Heart right ventricle (tissue), 16 donors: ENCODE results near the gene CCDC7. TPM values are rescaled to one million over a fixed set of nuclear protein-coding genes. Genes with fewer than 3 reads are reported as not detected.

ENCODE experiments used
- ATAC-seq, 8 donors: fragments of 200-7000 bp; cut with Tn5 transposase; one replicate each; pipeline ENCODE4 v1.9.1; 2020; ENCODE audit warnings: mild to moderate bottlenecking in 8 of 8, moderate library complexity in 8 of 8, moderate number of reproducible peaks in 1 of 8
- DNase-seq, 2 donors: peaks; one replicate each; pipeline ENCODE4 v3.0.0-alpha.2; 2020
- H3K27ac ChIP-seq, 10 donors: fragments of 200-600 bp; sonication (generic) in 2 of 10; one replicate each; pipeline versions ENCODE4 v1.5.0 to v1.8.0; 2020 to 2022; ENCODE audit warnings: mild to moderate bottlenecking in 3 of 10
- H3K27me3 ChIP-seq, 7 donors: fragments of 200-600 bp; one replicate each; pipeline ENCODE4 v1.8.0; 2021 to 2022; ENCODE audit warnings: mild to moderate bottlenecking in 2 of 7
- H3K36me3 ChIP-seq, 9 donors: fragments of 200-600 bp; sonication (generic) in 1 of 9; one replicate each; pipeline versions ENCODE4 v1.5.0 to v1.8.0; 2020 to 2022; ENCODE audit warnings: mild to moderate bottlenecking in 2 of 9
- H3K4me1 ChIP-seq, 9 donors: fragments of 200-600 bp; sonication (generic) in 1 of 9; one replicate each; pipeline versions ENCODE4 v1.5.0 to v1.8.0; 2020 to 2022; ENCODE audit warnings: mild to moderate bottlenecking in 4 of 9
- H3K4me3 ChIP-seq, 10 donors: fragments of 200-600 bp; sonication (generic) in 2 of 10; one replicate each; pipeline versions ENCODE4 v1.5.0 to v1.8.0; 2020 to 2022; ENCODE audit warnings: mild to moderate bottlenecking in 7 of 10, moderate library complexity in 2 of 10
- H3K9me3 ChIP-seq, 11 donors: fragments of 200-600 bp in 10 of 11; sonication (generic) in 2 of 11; one replicate each; pipeline versions ENCODE4 v1.5.0 to v1.8.0; 2013 to 2022; ENCODE audit warnings: mild to moderate bottlenecking in 2 of 11, control low read depth in 1 of 11, moderate library complexity in 1 of 11
- WGBS, 2 donors: extraction: QIAGEN DNeasy Blood & Tissue Kit; methylation state at CpG; one replicate each; pipeline ENCODE4 v1.1.7; 2013; ENCODE audit warnings: inconsistent platforms in 1 of 2; 5-methylcytosine and 5-hydroxymethylcytosine counted together
- intact Hi-C, 10 donors: fragments of 100-400 bp; cut with DNase I; formaldehyde crosslinking; loops; one replicate each; pipeline versions ENCODE4 v1.11.1 to v1.14.2; 2022
- polyA plus RNA-seq, 2 donors: library from polyadenylated mRNA; stranded (reverse); fragments of 200-250 nt; gene quantifications; one replicate each; pipeline ENCODE4 v1.2.3, GENCODE V29; 2013
- total RNA-seq, 10 donors: library from RNA; stranded (reverse); fragmentation: NEBNext Ultra II Directional in 3 of 10; extraction: Animal tissue kit (Norgen Biotek cat#: 25700) in 3 of 10; gene quantifications; one replicate each; pipeline versions ENCODE4 v1.2.1 to v1.2.4, GENCODE V29; 2021 to 2023
- TF ChIP-seq, protein P1 (sequence below), 9 donors: fragments of 200-600 bp; sonication (generic) in 2 of 9; IDR thresholded peaks; one replicate each; pipeline versions ENCODE4 v1.5.0 to v1.8.0; 2021 to 2022; ENCODE audit warnings: antibody characterized with exemption in 9 of 9, mild to moderate bottlenecking in 5 of 9, moderate library complexity in 1 of 9
- donor health status: Arrhythmogenic right ventricular cardiomyopathy.
- donor health status: ischemic (EF 13 %, LVEDD 7.1; RV severe dilation, severe dysfunction).
- donor health status: healthy with polysubstance abuse.
- donor health status: DM: no; HTN: yes; CAD: no.
- donor health status: DM: no; HTN: no; CAD: no.
- donor health status: ischemic (EF 25% LVEDD 6.9; RV normal size, moderate dysfunction).
- donor health status: ischemic (EF 25% LVEDD 5.7; RV mildly dilated, moderate dysfunction).
- donor health status: healthy.
- donor health status: DM: yes; HTN: yes; CAD: no.
- donor health status: Ischemic cardiomyopathy.
- donor health status: ischemic (EF 35%, LVEDD 5.7; RV mildly dilated, moderate dysfunction).
- donor health status: nonischemic (EF 11% LVEDD 7.7; RV severe dilation, severe dysfunction).
- donor health status: DM: yes; HTN: yes; CAD: no.
- donor health status: PGD.
- donor health status: ischemic (EF 29% LVEDD 5.4; RV normal size, mild dysfunction).
- donor health status: nonischemic (EF 23%, LVEDD 6.1; RV moderate dilation, normal function).

The CCDC7 gene
- total and polyA plus RNA-seq, 12 donors, result 0.96 to 34.1 (median 20.4) TPM

GRCh38 chr10:32417911-32418547, 27.9 kb upstream of the CCDC7 start:
- H3K27ac ChIP-seq, result peak overlapping the region in 7 of 10 donors; percentile 1 to 69 (median 64)
- DNase-seq, result peak in 1 of 2 donors; percentile 35
- peaks cover 0 to 9% (median 4%) of the 10 kb centered on the region in 11 donors for H3K9me3 ChIP-seq
- peak overlapping the region in 1 of 10 donors; percentile 11 for H3K4me3 ChIP-seq
- WGBS, 2 donors, result 9 to 49% methylated on average over 2 of the region's 2 CpGs
- H3K27me3 ChIP-seq, result no peaks in the 10 kb centered on the region
- no peaks in the 10 kb centered on the region for H3K36me3 ChIP-seq
- peak in 7 of 8 donors; percentile 52 to 88 (median 60) for ATAC-seq
- TF ChIP-seq, protein P1, sequence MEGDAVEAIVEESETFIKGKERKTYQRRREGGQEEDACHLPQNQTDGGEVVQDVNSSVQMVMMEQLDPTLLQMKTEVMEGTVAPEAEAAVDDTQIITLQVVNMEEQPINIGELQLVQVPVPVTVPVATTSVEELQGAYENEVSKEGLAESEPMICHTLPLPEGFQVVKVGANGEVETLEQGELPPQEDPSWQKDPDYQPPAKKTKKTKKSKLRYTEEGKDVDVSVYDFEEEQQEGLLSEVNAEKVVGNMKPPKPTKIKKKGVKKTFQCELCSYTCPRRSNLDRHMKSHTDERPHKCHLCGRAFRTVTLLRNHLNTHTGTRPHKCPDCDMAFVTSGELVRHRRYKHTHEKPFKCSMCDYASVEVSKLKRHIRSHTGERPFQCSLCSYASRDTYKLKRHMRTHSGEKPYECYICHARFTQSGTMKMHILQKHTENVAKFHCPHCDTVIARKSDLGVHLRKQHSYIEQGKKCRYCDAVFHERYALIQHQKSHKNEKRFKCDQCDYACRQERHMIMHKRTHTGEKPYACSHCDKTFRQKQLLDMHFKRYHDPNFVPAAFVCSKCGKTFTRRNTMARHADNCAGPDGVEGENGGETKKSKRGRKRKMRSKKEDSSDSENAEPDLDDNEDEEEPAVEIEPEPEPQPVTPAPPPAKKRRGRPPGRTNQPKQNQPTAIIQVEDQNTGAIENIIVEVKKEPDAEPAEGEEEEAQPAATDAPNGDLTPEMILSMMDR (IDR thresholded peaks at IDR 0.05), result no peak
- peaks cover 0 to 14% (median 10%) of the 10 kb centered on the region in 9 donors for H3K4me1 ChIP-seq
- intact Hi-C loops, result no loop called here

DNA sequence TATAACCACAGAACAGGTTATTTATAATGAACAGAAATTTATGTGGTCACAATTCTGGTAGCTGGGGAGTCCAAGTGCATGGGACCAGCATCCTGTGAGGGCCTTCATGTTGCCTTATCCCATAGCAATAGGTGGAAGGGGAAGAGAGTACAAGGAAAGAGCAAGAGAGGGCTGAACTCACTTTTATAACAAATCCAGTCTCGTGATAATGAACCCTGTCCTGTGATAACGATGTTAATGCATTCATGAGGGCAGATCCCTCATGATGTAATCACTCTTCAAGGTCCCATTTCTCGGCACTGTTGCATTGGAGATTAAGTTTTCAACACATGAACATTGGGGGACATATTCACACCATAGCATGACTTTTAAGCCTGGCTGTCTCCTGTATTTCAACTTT, 27.4 kb upstream of the CCDC7 start:
- 62 to 67% methylated on average over 3 of the region's 3 CpGs for WGBS, 2 donors
- H3K9me3 ChIP-seq, result peaks cover 0 to 13% (median 4%) of the 10 kb centered on the region in 11 donors
- ATAC-seq, result no peak
- peak overlapping the region in 5 of 10 donors; percentile 22 to 69 (median 67) for H3K27ac ChIP-seq
- no peaks in the 10 kb centered on the region for H3K36me3 ChIP-seq
- no peak overlapping the region for H3K4me3 ChIP-seq
- TF ChIP-seq, protein P1 (IDR thresholded peaks at IDR 0.05), result no peak
- no peak for DNase-seq
- H3K4me1 ChIP-seq, result peaks cover 0 to 14% (median 8%) of the 10 kb centered on the region in 9 donors
- no peaks in the 10 kb centered on the region for H3K27me3 ChIP-seq
- intact Hi-C loops, result no loop called here

DNA sequence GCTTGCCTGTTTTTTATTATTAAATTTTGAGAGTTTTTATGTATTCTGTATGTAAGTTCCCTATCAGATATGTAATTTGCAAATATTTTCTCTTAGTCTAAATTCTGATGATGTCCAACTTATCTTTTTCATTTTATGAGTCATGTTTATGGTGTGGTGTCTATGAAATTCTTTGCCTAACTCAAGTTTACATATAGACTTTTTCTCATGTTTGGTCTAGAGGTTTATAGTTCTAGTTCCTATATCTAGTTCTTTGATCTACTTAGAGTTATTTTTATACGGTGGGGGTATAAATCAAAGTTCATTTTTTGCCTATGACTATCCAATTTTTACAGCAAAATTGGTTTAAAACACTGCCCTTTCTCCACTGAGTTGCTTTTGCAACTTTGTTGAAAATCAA, 26.3 kb upstream of the CCDC7 start:
- no peak for DNase-seq
- TF ChIP-seq, protein P1 (IDR thresholded peaks at IDR 0.05), result no peak
- intact Hi-C loops, result no loop called here
- H3K36me3 ChIP-seq, result no peaks in the 10 kb centered on the region
- peaks cover 0 to 14% (median 4%) of the 10 kb centered on the region in 11 donors for H3K9me3 ChIP-seq
- no peak for ATAC-seq
- H3K4me3 ChIP-seq, result no peak overlapping the region
- peaks cover 0 to 14% (median 8%) of the 10 kb centered on the region in 9 donors for H3K4me1 ChIP-seq
- 71 to 88% methylated on average over 1 of the region's 1 CpG for WGBS, 2 donors
- no peaks in the 10 kb centered on the region for H3K27me3 ChIP-seq
- H3K27ac ChIP-seq, result no peak overlapping the region

DNA sequence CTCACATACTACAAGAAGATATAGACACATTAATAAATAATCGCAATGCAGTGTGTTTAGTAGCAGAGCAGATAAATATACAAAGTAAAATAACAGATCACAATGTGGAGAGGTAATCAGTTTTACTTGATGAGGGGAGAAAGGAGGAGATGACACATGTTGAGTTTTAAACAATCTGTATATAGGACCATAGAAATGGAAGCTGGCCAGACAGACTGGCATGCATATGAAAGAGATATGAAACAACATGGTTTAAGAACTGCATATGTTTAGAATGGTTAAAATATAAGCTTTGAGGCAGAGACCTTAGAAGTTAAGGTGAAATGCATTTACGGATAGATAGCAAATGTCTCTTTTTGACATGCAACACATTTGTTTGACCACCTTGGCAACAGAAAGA, 19.8 kb upstream of the CCDC7 start:
- intact Hi-C loops, result no loop called here
- ATAC-seq (no peak), DNase-seq (no peak)
- Histone ChIP-seq H3K4me1 (no peaks in the 10 kb centered on the region), H3K9me3 (peaks cover 0 to 16% (median 4%) of the 10 kb centered on the region in 11 donors), H3K4me3 (no peak overlapping the region), H3K27ac (no peak overlapping the region), H3K36me3 (no peaks in the 10 kb centered on the region), H3K27me3 (no peaks in the 10 kb centered on the region)
- TF ChIP-seq, protein P1 (IDR thresholded peaks at IDR 0.05), result no peak
- WGBS, 2 donors, result 93 to 95% methylated on average over 2 of the region's 2 CpGs
